HepG2 (cell line): ENCODE results near the gene PCNX4. TPM values are rescaled to one million over a fixed set of nuclear protein-coding genes. Genes with fewer than 3 reads are reported as not detected.

Source experiments
- ATAC-seq: fragments of 200-7000 bp; cut with Tn5 transposase; 3 replicates; pipeline ENCODE4 v1.9.1; 2020; ENCODE audit warnings: mild to moderate bottlenecking, moderate library complexity
- BruUV-seq: library from RNA; stranded (reverse); fragments of 400-500 nt; replicated peaks from 2 replicates; lab custom pipeline; 2021; lab: Mats Ljungman, UMichigan
- CTCF ChIA-PET: fragments of 300-600 bp; formaldehyde crosslinking; extraction: SDS; loops from one replicate; lab custom pipeline; 2021; ENCODE audit warnings: low total read pairs, inconsistent platforms, low intra/inter-chr PET ratio; lab: Yijun Ruan, JAX
- POLR2A ChIA-PET: fragments of 350-600 bp; sonication (Branson Sonifier 250); formaldehyde crosslinking; loops from one replicate; lab custom pipeline; 2020; ENCODE audit warnings: antibody characterized with exemption, inconsistent platforms; lab: Yijun Ruan, JAX
- DNase-seq: peaks from one replicate; pipeline ENCODE4 v3.0.0-alpha.2; 2015; ENCODE audit warnings: low spot score
- FAIRE-seq: peaks from 3 replicates; lab custom pipeline; 2011; peaks lifted over from hg19 to GRCh38; lab: Jason Lieb, UNC
- H2AFZ ChIP-seq: one replicate; pipeline ENCODE4 v1.6.1; 2011; ENCODE audit warnings: low read length, inconsistent platforms
- H3K27ac ChIP-seq: fragments of 300-600 bp; 3 replicates; pipeline ENCODE4 v1.8.0; 2011; ENCODE audit warnings: mixed run types, mild to moderate bottlenecking, mixed read lengths, low read length, inconsistent platforms; ENCODE audit not compliant: insufficient read depth; ENCODE audit errors: extremely low read length
- H3K27me3 ChIP-seq, 2 experiments: fragments of 200-600 bp in 1 of 2; 2 replicates in 1 of 2; 3 replicates in 1 of 2; pipeline versions ENCODE4 v1.6.0 to v1.8.0; 2011; ENCODE audit warnings: low read length in 2 of 2, mild to moderate bottlenecking in 2 of 2, moderate library complexity in 2 of 2, inconsistent platforms in 1 of 2; ENCODE audit not compliant: insufficient read depth in 2 of 2, control insufficient read depth in 1 of 2
- H3K36me3 ChIP-seq, 2 experiments: fragments of 200-600 bp in 1 of 2; replicated peaks in 1 of 2; 2 replicates in 1 of 2; 3 replicates in 1 of 2; pipeline versions ENCODE4 v1.5.1 to v1.8.0; 2011; ENCODE audit warnings: low read length in 2 of 2, inconsistent platforms in 1 of 2; ENCODE audit not compliant: insufficient read depth in 2 of 2, control insufficient read depth in 1 of 2
- H3K4me1 ChIP-seq: 2 replicates; pipeline ENCODE4 v1.5.1; 2012; ENCODE audit warnings: low read length, inconsistent platforms; ENCODE audit not compliant: insufficient read depth
- H3K4me2 ChIP-seq: 2 replicates; pipeline ENCODE4 v1.6.0; 2011; ENCODE audit warnings: low read depth, low read length, inconsistent platforms
- H3K4me3 ChIP-seq, 3 experiments: fragments of 200-600 bp in 1 of 3; sonication (generic), shearing (Covaris generic) in 1 of 3; replicated peaks in 1 of 3; 2 replicates each; pipeline ENCODE4 v1.5.1; 2011 to 2016; ENCODE audit warnings: low read length in 3 of 3, inconsistent platforms in 2 of 3, low read depth in 2 of 3, mild to moderate bottlenecking in 2 of 3, control low read depth in 1 of 3, mixed read lengths in 1 of 3; ENCODE audit not compliant: insufficient read depth in 1 of 3
- H3K79me2 ChIP-seq: one replicate; pipeline ENCODE4 v1.6.1; 2011; ENCODE audit warnings: low read length, inconsistent platforms; ENCODE audit not compliant: insufficient read depth
- H3K9ac ChIP-seq: 2 replicates; pipeline ENCODE4 v1.6.0; 2011; ENCODE audit warnings: mild to moderate bottlenecking, low read depth, low read length, inconsistent platforms; ENCODE audit not compliant: insufficient read depth
- H3K9me3 ChIP-seq: 2 replicates; pipeline ENCODE4 v1.5.1; 2012; ENCODE audit warnings: mild to moderate bottlenecking, low read length
- H4K20me1 ChIP-seq: 2 replicates; pipeline ENCODE4 v1.6.0; 2011; ENCODE audit warnings: inconsistent platforms, mild to moderate bottlenecking, low read length, moderate library complexity; ENCODE audit not compliant: insufficient read depth
- ELF3 ChIP-seq: IDR thresholded peaks from 2 replicates; pipeline ENCODE4 v1.6.1; 2016; ENCODE audit warnings: missing genetic modification reagents, missing compliant biosample characterization
- EZH2 ChIP-seq: conservative IDR thresholded peaks from 2 replicates; pipeline ENCODE4 v1.6.1; 2012; ENCODE audit warnings: mild to moderate bottlenecking, low read depth, low read length, moderate library complexity
- HNRNPL ChIP-seq: fragments of 200-400 bp; formaldehyde crosslinking; IDR thresholded peaks from 2 replicates; pipeline ENCODE4 v1.6.1; 2017; ENCODE audit warnings: mild to moderate bottlenecking, low read depth, low read length
- KDM2A ChIP-seq: sonication (generic); formaldehyde crosslinking; IDR thresholded peaks from 2 replicates; pipeline ENCODE4 v1.4.0; 2020; ENCODE audit warnings: low read depth, missing genetic modification reagents, borderline replicate concordance
- THAP11 ChIP-seq: IDR thresholded peaks from 2 replicates; pipeline ENCODE4 v1.6.1; 2016; ENCODE audit warnings: missing biosample characterization, missing genetic modification reagents
- ZFP37 ChIP-seq: sonication (generic); formaldehyde crosslinking; IDR thresholded peaks from 2 replicates; pipeline ENCODE4 v1.4.0; 2020; ENCODE audit warnings: missing genetic modification reagents, borderline replicate concordance
- WGBS: methylation state at CpG from one replicate; pipeline ENCODE4 v1.1.6; 2017; ENCODE audit warnings: low lambda C conversion rate; 5-methylcytosine and 5-hydroxymethylcytosine counted together
- in situ Hi-C: cut with HindIII; loops from 2 replicates; pipeline ENCODE4 v1.10.0; 2017; ENCODE audit warnings: low pct_unique_long_range_greater_than_20kb; ENCODE audit not compliant: extremely low pct_ligation_motif_present
- intact Hi-C: fragments of 100-400 bp; cut with micrococcal nuclease; formaldehyde crosslinking; loops from one replicate; pipeline ENCODE4 v1.10.0; 2022; ENCODE audit not compliant: unreplicated experiment
- polyA plus RNA-seq, 8 experiments: library from polyadenylated mRNA; depleted of rRNA in 3 of 8; stranded (reverse) in 7 of 8; unstranded in 1 of 8; fragments of >200 nt; fragmentation: Illumina TruSeq in 4 of 8; extraction: Trizol in 4 of 8; gene quantifications; 2 replicates each; pipeline versions ENCODE4 v1.2.1 to v1.2.3, GENCODE V29; 2011 to 2016; ENCODE audit warnings: low read depth in 4 of 8, missing spikeins in 1 of 8, mixed read lengths in 1 of 8; ENCODE audit not compliant: insufficient read depth in 1 of 8
- total RNA-seq, 5 experiments: library from RNA; depleted of rRNA; stranded (reverse); fragments of >200 nt; fragmentation: Illumina TruSeq; extraction: Trizol; gene quantifications; 2 replicates each; pipeline ENCODE4 v1.2.3, GENCODE V29; 2016; ENCODE audit warnings: low read depth in 1 of 5
- TF ChIP-seq, protein P1 (sequence below): IDR thresholded peaks from 2 replicates; pipeline ENCODE4 v1.6.1; 2016; ENCODE audit warnings: low read depth, missing genetic modification reagents, missing compliant biosample characterization
- TF ChIP-seq, protein P2 (sequence below): IDR thresholded peaks from 2 replicates; pipeline ENCODE4 v1.6.1; 2016; ENCODE audit warnings: missing compliant biosample characterization, missing genetic modification reagents, borderline replicate concordance
- TF ChIP-seq, protein P3 (sequence below): sonication (generic); formaldehyde crosslinking; IDR thresholded peaks from 2 replicates; pipeline ENCODE4 v1.4.0; 2020; ENCODE audit warnings: mild to moderate bottlenecking, low read depth, missing genetic modification reagents
- TF ChIP-seq, protein P4 (sequence below): sonication (generic); formaldehyde crosslinking; conservative IDR thresholded peaks from 2 replicates; pipeline ENCODE4 v1.8.0; 2022; ENCODE audit warnings: missing genetic modification reagents
- TF ChIP-seq, protein P5 (sequence below): fragments of 450-650 bp; IDR thresholded peaks from 2 replicates; pipeline ENCODE4 v1.6.1; 2016

PCNX4 gene
- total and polyA plus RNA-seq, 2 of the 13 experiments (the other 11 are each of a cell fraction or from before 2014, with no cell fraction given), result 28.6 to 43.0 TPM

DNA sequence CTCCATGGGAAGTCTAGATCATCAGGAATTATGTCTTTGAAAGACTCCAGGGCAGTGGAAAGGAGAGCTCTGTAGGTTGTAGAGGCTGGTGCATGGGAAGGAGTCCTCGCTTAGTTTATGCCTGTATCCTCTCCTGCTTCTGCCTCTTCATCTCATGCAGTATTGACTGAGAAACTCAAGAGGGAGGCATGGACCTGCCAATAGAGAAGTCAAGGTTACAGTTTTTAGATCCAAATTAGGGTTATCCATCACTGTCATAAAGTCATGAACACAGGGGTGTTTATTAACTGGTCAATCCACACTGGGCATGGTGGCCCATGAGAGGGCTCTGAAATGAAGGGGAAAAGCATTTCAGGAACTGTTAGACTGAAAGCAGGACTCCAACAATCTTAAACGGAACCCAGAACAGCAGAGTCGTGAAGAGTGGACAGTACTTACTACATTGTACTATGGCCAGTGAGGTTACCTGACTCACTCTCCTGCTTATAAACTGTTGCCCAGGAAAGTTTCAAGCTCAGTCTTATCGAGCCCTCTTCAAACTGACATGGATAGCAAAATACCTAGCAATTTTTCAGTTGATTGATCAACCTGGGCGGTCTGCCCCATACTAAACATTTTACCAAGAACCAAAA lies 103.6 kb downstream of the PCNX4 start (continued):
- TF ChIP-seq, protein P1, sequence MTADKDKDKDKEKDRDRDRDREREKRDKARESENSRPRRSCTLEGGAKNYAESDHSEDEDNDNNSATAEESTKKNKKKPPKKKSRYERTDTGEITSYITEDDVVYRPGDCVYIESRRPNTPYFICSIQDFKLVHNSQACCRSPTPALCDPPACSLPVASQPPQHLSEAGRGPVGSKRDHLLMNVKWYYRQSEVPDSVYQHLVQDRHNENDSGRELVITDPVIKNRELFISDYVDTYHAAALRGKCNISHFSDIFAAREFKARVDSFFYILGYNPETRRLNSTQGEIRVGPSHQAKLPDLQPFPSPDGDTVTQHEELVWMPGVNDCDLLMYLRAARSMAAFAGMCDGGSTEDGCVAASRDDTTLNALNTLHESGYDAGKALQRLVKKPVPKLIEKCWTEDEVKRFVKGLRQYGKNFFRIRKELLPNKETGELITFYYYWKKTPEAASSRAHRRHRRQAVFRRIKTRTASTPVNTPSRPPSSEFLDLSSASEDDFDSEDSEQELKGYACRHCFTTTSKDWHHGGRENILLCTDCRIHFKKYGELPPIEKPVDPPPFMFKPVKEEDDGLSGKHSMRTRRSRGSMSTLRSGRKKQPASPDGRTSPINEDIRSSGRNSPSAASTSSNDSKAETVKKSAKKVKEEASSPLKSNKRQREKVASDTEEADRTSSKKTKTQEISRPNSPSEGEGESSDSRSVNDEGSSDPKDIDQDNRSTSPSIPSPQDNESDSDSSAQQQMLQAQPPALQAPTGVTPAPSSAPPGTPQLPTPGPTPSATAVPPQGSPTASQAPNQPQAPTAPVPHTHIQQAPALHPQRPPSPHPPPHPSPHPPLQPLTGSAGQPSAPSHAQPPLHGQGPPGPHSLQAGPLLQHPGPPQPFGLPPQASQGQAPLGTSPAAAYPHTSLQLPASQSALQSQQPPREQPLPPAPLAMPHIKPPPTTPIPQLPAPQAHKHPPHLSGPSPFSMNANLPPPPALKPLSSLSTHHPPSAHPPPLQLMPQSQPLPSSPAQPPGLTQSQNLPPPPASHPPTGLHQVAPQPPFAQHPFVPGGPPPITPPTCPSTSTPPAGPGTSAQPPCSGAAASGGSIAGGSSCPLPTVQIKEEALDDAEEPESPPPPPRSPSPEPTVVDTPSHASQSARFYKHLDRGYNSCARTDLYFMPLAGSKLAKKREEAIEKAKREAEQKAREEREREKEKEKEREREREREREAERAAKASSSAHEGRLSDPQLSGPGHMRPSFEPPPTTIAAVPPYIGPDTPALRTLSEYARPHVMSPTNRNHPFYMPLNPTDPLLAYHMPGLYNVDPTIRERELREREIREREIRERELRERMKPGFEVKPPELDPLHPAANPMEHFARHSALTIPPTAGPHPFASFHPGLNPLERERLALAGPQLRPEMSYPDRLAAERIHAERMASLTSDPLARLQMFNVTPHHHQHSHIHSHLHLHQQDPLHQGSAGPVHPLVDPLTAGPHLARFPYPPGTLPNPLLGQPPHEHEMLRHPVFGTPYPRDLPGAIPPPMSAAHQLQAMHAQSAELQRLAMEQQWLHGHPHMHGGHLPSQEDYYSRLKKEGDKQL (CRISPR knock-in tag), result no peak

DNA sequence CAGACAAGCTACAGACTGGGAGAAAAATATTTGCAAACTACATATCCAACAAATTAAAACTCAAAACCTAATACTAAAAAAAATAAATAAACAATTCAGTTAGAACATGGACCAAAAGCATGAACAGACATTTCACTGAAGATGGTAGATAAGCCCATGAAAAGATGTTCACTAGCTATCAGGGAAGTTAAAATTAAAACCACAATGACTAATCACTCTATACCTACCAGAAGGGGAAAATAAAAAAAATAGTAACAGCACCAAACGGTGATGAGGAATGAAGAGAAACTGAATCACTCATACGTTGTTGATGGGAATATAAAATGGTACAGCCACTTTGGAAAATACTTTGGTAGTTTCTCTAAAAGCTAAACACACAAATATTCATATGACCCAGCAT lies 104.6 kb downstream of the PCNX4 start:
- no peak overlapping the region for H2AFZ ChIP-seq
- no peaks in the 10 kb centered on the region for H3K4me1 ChIP-seq
- H3K36me3 ChIP-seq, result no peaks in the 10 kb centered on the region
- H3K9me3 ChIP-seq, result no peaks in the 10 kb centered on the region
- FAIRE-seq (no peak), DNase-seq (no peak), ATAC-seq (no peak)
- H3K27me3 ChIP-seq, result no peaks in the 10 kb centered on the region; a peak in 1 of 5 replicates
- TF ChIP-seq, protein P2, sequence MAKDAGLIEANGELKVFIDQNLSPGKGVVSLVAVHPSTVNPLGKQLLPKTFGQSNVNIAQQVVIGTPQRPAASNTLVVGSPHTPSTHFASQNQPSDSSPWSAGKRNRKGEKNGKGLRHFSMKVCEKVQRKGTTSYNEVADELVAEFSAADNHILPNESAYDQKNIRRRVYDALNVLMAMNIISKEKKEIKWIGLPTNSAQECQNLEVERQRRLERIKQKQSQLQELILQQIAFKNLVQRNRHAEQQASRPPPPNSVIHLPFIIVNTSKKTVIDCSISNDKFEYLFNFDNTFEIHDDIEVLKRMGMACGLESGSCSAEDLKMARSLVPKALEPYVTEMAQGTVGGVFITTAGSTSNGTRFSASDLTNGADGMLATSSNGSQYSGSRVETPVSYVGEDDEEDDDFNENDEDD, result no peak
- TF ChIP-seq, protein P3, sequence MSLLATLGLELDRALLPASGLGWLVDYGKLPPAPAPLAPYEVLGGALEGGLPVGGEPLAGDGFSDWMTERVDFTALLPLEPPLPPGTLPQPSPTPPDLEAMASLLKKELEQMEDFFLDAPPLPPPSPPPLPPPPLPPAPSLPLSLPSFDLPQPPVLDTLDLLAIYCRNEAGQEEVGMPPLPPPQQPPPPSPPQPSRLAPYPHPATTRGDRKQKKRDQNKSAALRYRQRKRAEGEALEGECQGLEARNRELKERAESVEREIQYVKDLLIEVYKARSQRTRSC (CRISPR knock-in tag), result no peak
- TF ChIP-seq EZH2 (no peak), ZFP37 (CRISPR knock-in tag) (no peak), KDM2A (CRISPR knock-in tag) (no peak), HNRNPL (no peak), THAP11 (CRISPR knock-in tag) (no peak), ELF3 (CRISPR knock-in tag) (no peak)
- TF ChIP-seq, protein P4, sequence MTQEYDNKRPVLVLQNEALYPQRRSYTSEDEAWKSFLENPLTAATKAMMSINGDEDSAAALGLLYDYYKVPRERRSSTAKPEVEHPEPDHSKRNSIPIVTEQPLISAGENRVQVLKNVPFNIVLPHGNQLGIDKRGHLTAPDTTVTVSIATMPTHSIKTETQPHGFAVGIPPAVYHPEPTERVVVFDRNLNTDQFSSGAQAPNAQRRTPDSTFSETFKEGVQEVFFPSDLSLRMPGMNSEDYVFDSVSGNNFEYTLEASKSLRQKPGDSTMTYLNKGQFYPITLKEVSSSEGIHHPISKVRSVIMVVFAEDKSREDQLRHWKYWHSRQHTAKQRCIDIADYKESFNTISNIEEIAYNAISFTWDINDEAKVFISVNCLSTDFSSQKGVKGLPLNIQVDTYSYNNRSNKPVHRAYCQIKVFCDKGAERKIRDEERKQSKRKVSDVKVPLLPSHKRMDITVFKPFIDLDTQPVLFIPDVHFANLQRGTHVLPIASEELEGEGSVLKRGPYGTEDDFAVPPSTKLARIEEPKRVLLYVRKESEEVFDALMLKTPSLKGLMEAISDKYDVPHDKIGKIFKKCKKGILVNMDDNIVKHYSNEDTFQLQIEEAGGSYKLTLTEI (CRISPR knock-in tag), result no peak
- TF ChIP-seq, protein P5, sequence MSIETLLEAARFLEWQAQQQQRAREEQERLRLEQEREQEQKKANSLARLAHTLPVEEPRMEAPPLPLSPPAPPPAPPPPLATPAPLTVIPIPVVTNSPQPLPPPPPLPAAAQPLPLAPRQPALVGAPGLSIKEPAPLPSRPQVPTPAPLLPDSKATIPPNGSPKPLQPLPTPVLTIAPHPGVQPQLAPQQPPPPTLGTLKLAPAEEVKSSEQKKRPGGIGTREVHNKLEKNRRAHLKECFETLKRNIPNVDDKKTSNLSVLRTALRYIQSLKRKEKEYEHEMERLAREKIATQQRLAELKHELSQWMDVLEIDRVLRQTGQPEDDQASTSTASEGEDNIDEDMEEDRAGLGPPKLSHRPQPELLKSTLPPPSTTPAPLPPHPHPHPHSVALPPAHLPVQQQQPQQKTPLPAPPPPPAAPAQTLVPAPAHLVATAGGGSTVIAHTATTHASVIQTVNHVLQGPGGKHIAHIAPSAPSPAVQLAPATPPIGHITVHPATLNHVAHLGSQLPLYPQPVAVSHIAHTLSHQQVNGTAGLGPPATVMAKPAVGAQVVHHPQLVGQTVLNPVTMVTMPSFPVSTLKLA, result no peak
- 2% methylated on average over 2 of the region's 2 CpGs for WGBS
- H4K20me1 ChIP-seq, result no peaks in the 10 kb centered on the region
- H3K4me3 ChIP-seq, result no peak overlapping the region
- CTCF ChIA-PET, result no interaction called here
- no peak overlapping the region for H3K27ac ChIP-seq
- POLR2A ChIA-PET, result no interaction called here
- no peaks in the 10 kb centered on the region for H3K79me2 ChIP-seq
- BruUV-seq, result no TSS peak
- H3K4me2 ChIP-seq, result no peak overlapping the region
- H3K9ac ChIP-seq, result no peak overlapping the region
- in situ Hi-C loops (loop anchor here (25.0 kb wide), 1 partner anchor 684 kb away; no protein-coding TSS in a partner anchor), intact Hi-C loops (no loop called here)
